ENCODE results near the gene PSMD9.
"Not testable (repeated sequence)": the region's sequence is repeated elsewhere in the genome, so short reads cannot be mapped to it uniquely, and the experiment has no call there.

PSMD9 gene

DNA sequence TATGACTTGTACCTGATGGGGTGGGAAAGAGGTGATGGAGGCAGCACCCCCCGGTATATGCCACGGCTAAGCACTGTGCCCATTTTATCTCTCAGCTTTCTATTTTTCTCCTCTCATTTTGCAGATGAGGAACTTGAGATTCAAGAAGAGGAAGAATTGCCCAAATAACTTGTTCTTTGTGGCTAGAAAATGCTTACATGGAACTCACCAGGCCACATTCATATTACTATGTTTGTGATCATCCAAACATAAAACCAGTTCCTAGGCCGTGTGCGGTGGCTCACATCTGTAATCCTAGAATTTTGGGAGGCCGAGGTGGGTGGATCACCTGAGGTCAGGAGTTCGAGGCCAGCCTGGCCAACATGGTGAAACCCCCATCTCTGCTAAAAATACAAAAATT is 14.5 kb upstream of the PSMD9 start:
- no peak for DNase-seq

- no peak for DNase-seq
Measured at GRCh38 chr12:121875582-121875981, 13.0 kb upstream of the PSMD9 start.

- not testable (repeated sequence) for DNase-seq
Measured at GRCh38 chr12:121876080-121876447, 12.5 kb upstream of the PSMD9 start.

GRCh38 chr12:121883315-121883660 is 5.3 kb upstream of the PSMD9 start:
- DNase-seq: no peak

GRCh38 chr12:121885129-121885528 is 3.5 kb upstream of the PSMD9 start:
- not testable (repeated sequence) for DNase-seq

GRCh38 chr12:121888083-121888477 is 510 bp upstream of the PSMD9 start:
- no peak for DNase-seq

- no peak for DNase-seq
Measured at GRCh38 chr12:121889274-121889624, 659 bp downstream of the PSMD9 start.

DNA sequence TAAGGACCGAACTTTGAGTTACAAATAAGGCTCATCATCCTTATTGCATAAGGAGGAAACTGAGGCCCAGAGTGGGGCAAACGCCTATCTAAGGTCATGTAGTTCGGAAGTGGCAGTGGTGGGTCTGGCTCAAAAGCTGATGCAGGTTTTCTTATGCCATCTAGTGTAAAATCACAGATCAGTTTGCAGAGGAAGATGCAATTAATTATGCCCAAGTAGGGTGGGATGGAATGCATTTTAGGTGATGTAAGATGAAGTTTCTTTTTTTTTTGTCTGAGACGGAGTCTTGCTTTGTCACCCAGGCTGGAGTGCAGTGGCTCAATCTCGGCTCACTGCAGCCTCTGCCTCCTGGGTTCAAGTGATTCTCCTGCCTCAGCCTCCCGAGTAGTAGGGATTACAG is 1.1 kb downstream of the PSMD9 start:
- DNase-seq: not testable (repeated sequence)

DNA sequence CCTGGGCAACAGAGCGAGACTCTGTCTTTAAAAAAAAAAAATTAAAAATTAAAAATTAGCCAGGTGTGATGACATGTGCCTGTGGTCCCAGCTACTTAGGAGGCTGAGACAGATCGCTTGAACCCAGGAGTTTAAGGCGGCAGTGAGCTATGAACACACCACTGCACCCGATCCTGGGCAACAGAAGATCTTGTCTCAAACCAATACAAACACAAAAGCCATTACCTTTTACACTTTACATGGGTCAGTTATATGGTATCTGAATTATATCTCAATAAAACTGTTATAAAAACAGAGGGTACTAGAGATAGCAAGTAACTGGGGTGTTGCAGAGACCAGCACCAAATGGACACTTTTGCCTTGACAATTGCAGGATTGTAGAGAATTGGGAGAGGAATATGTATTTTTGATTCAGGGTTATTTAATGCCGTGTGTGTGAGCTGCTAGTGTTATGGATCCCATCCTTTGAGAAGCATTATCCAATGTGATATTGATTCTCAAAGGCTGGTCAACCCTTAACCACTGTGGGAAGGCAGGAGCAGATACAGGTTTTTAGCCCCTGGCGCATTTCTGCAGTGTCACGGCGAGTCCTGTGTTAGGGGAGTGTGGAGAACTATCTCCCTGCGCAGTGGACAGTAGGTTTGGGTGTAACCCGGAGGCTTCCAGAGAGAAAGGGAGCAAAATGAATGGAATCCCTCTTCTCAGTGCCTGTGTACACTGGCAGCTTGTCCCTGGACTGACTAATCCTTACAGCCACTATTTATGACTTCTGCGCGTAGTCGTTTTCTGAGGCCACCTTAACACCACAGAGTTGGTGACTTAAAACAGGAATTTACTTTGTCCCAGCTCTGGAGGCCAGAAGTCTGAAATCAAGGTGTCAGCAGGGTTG is 4.3 kb downstream of the PSMD9 start:
- DNase-seq: no peak

- DNase-seq: no peak
Measured at GRCh38 chr12:121893961-121894460, 5.4 kb downstream of the PSMD9 start.

DNA sequence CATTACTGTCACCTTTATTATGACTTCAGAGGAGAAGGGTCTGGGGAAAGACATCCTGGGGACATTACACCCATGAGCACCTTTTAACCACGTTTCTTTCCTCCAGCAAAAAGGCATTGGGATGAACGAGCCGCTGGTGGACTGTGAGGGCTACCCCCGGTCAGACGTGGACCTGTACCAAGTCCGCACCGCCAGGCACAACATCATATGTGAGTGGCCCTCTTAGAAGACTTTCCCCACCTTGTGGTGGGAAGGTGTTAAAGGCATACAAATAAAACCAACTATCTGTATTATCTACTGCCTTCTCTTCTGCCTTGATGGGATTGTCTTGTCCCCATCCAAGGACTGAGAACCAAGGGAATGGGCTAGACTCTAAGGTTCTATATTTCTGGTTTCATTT is 6.0 kb downstream of the PSMD9 start:
- DNase-seq: peak in 1 of 2 donors; percentile 20

DNA sequence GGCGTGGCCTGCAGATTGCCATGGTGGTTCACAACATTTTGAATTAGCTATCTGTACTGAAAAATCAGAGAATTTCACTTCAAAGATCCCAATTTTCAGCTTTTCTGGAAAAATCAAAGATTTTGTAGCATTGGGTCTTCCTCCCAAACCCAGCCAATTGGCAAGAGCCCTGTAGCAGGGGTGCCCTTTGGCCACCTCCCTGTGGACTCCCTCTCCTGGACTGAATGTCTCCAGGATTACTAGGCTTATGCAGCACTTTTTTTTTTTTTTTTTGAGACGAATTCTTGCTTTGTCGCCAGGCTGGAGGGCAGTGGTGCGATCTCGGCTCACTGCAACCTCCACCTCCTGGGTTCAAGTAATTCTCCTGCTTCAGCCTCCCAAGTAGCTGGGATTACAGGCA is 9.7 kb downstream of the PSMD9 start:
- no peak for DNase-seq

GRCh38 chr12:121899590-121899989 is 11.0 kb downstream of the PSMD9 start:
- DNase-seq: no peak

GRCh38 chr12:121903202-121903601 is 14.6 kb downstream of the PSMD9 start:
- DNase-seq: no peak

DNA sequence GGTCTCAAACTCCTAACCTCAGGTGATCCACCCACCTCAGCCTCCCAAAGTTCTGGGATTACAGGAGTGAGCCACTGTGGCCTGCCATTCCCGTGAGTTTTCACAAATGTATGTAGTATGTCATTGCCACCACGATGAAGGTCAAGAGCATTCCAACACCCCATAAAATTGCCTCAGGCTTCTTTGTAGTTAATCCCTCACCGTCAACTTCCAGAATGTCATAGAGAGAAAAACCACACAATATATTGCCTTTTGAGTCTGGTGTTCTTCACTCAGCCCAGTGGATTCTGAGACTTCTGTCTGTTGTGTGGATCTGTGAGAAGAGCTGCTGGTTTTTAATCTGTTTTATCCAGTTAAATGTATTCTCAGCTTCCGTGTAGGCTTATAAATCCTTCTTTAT is 17.2 kb downstream of the PSMD9 start:
- DNase-seq: no peak

DNA sequence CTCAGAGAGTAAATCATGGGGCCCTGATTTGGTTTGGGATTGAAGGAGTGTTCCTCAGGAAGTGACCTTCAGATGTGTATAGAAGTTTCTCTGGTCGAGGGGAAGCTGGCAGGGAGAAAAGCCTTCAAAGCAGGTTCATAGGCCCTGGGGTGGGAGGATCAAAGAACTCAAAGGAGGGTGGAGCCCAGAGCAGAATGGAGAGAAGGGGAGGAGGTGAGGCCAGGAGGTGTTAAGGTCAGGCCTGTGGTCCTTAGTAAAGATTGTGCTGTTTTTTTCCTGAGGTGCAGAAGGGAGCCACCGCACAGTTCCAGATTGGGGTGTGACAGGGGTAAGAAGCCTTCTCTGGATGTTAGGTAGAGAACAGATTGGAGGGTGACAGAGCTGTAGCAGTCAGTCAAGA is 20.1 kb downstream of the PSMD9 start:
- no peak for DNase-seq

DNA sequence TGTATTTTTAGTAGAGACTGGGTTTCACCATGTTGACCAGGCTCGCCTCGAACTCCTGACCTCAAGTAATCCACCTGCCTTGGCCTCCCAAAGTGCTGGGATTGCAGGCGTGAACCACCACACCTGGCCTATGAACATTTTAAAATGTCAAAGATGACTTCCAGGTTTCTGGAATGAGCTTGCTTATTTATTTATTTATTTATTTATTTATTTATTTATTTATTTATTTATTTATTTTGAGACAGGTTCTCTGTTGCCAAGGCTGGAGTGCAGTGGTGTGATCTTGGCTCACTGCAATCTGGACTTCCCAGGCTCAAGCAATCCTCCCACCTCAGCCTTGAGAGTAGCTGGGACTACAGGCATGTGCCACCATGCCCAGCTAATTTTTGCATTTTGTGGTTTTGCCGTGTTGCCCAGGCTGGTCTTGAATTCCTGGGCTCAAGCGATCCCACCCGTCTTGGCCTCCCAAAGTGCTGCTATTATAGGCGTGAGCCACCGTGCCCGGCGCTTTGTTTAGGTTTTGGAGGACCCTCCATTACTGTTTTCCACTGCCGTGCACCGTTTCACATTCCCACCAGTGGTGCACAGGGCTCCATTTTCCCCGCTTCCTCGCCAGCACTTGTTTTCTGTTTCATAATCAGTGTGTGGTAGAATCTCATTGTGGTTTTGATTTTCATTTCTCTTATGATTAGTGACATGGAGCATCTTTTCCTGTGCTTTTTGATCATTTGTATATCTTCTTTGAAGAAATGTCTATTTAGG is 23.4 kb downstream of the PSMD9 start:
- DNase-seq: no peak

DNA sequence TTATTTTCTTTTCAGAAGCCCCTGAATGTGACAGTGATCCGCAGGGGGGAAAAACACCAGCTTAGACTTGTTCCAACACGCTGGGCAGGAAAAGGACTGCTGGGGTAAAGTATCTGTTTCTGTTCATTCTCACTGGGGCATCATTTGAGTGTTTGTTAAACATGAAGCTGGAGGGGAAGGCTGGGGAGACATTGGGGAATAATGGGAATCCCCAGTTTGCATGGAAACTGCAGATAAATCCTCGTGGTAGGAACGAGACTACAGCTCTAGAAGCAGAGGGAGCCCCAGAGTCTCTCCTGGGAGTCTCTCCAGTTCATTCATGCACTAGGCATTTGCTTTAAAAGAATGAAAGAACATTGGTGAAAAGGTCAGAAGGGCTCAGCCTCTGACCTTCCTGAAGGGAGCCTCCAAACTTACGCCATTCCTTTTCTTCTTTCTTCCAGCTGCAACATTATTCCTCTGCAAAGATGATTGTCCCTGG is 27.3 kb downstream of the PSMD9 start:
- DNase-seq: no peak

GRCh38 chr12:121916719-121917118 is 28.1 kb downstream of the PSMD9 start:
- DNase-seq: no peak

GRCh38 chr12:121917950-121918678 is 29.5 kb downstream of the PSMD9 start, which contains the start of gene CFAP251:
Gene CFAP251 (plus strand): TSS chr12:121918592. CDS start chr12:121921306, 2,714 bp downstream.
- peak; percentile 94 to 97 for DNase-seq

GRCh38 chr12:121918679-121919038 is 30.1 kb downstream of the PSMD9 start:
- no peak for DNase-seq

GRCh38 chr12:121921066-121921465 is 32.5 kb downstream of the PSMD9 start:
- DNase-seq: no peak

DNA sequence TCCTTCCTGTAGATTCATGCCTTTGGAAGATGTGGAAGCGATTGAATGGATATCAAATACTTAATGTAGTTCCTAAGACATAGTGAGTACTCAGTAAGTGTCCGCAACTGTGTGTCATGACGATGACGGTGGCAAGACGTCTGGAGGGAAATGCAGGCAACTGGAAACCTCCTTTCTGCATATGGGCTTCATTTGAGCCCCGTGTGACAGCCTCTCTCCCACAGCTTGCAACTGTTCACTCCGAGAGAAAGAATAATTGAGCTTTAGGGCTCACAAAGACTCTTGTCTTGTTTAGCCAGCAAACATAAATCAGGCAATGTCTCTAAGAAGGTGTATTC is 36.7 kb downstream of the PSMD9 start:
- DNase-seq: no peak
